ENCODE results near the gene SLC22A6.
"Not testable (repeated sequence)": the region's sequence is repeated elsewhere in the genome, so short reads cannot be mapped to it uniquely, and the experiment has no call there.

Gene SLC22A6

DNA sequence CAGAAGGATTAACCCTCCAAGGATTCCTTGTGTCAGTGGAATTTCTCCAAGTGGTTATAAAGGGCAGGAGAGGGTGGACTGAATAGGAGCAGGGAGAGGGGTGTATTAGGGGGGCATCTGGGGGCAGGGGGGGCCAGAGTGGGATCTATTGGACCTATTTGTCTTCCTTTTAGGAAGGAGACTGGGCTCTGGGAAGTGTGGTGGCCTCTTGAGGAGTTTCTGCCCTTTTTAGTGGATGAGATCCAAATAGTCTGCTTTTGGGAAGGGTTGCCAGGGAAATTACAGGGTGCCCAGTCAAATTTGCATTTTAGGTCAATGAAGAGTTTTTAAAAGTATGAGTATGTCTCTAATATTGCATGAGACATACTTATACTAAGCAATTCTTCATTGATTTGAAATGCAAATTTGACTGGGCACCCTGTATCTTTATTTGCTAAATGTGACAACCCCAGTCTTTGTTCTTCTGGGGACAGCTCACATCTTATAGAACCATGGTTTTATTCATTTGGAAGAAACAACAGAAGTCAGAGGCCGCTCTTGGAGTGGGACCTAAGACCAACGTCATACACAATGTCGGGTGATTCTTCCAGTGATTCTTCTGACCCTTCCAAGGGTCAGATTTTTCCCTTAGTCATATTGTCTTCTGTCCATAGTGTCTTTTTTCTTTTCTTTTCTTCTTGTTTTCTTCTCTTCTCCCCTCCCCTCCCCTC lies 429 bp upstream of the SLC22A6 start:
- DNase-seq = no peak

GRCh38 chr11:62983536-62984199 lies 1.1 kb downstream of the SLC22A6 start:
- DNase-seq = no peak

DNA sequence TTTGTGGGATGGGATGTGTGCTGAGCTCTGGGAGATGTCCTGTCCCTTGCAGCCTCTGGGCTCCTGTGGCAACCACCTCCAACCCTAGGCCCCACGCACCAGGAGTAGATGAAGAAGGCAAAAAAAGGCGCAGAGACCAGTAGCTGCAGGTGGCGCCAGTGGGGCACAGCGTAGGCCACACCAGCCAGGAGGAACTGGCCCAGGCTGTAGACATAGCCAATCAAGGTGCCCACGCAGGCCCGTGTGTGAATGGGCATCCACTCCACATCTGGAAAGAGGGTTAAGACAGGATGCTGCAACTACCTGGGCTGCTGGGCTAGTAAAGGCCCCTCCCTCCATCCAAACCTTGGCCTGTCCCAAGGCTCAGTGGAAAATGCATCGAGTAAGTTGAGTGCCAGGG lies 3.0 kb downstream of the SLC22A6 start:
- no peak for DNase-seq

DNA sequence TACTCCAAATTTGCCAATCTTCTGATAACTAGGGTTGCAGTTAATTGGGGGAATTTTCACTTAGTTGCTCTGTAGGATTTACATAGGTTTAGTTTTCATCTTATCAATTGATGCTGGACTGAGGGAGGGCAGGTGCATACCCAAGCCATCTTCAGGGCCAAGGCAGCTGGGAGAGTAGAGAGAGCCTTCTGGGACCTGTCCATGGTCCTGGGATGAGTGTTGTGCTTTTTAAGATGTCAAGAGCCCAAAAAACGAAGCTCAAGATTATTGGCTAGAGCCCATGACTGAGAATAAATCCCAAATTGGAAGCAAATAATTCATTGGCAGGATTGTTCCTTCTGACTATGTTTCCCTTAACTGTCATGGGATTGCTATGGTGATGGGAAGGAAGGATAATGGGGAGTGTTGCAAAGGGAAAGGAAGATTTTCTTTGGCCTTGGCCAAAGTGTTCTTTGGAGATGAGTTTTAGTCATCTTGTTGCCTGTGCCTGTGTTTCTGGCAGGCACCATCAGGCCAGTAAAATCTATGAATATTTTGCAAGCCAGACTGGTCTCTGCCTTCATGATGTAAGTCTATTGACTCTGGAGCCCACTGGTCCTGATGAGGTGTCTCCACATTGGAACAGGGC lies 4.5 kb downstream of the SLC22A6 start:
- no peak for DNase-seq

DNA sequence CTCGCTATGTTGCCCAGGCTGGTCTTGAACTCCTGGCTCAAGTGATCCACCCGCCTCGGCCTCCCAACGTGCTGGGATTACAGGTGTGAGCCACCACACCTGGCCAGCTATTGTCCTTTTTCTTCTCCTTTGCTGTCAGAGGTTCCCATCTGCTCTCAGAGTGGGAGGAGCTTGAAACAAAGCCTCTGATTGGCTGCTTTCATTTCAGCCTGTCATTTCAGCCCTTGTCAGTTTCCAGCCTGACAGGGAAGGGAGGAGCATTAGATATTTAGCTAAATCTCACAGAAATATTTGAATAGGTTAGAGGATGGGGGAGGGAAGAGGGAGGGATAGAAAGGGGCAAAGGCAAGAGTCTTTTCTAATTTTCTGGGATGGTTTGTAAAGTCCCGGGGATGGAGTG lies 8.7 kb downstream of the SLC22A6 start:
- DNase-seq = no peak

DNA sequence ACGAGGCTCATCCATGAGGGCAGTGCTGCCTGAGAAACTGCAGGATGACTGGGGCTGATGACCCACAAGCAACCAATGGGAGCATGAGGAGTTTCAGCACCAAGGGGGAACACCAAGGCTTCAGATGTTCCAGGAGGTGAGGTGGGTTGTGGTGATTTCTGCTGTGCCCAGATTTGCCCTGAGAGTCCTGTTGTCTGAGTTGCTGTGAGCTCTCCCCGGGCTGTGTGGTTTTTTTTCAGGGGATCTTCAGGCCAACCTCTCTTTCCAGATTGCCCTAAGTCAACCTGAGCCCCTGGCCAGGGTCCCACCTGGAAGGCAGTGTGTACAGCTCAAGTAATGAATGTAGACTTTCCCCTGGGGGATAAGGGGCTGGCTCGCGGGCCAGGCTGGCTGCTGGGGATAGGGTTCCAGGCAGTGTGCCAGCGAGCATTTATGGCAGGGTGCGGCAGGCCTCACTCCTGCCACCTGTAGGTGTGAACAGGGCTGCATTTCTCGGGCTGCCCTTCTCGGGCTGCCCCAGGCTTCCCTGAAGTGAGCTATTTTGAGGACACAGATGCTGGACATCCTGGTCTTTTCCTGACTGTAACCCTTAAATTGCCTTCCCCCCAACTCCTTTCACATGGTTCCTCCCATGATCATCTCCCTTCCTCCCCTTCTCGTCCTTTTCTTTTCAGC lies 9.8 kb downstream of the SLC22A6 start:
- DNase-seq = peak; percentile 72

DNA sequence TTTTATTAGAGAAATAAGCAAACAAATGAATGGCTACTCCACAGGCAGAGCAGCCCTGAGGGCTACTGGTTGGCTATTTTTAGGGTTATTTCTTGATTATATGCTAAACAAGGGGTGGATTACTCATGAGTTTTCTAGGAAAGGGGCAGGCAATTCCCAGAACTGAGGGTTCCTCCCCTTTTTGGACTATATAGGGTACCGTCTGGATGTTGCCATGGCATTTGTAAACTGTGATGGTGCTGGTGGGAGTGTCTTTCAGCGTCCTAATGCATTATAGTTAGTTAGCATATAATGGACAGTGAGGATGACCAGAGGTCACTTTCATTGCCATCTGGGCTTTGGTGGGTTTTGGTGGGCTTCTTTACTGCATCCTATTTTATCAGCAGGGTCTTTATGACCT lies 19.2 kb downstream of the SLC22A6 start:
- no peak for DNase-seq

DNA sequence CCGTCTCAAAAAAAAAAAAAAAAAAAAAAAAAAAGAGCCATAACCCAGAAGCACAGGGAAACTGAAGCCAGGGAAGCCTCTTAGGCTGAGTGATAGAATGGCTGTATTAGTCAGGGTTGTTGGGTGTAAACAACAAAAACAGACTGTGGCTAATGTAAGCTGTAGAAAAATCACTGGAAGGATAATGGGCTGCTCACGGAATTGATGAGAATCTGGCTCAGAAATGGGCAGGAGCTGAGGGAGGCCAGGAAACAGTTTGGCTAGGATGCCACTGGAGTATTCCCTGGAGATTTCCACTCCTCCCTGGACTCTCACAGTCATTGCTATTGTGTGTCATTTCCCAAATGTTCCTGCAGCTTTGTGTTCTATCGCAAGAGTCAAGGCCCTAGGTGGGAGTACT lies 22.4 kb downstream of the SLC22A6 start:
- DNase-seq = no peak

- DNase-seq = no peak
These were observed 23.7 kb downstream of the SLC22A6 start for GRCh38 chr11:62961017-62961570.

DNA sequence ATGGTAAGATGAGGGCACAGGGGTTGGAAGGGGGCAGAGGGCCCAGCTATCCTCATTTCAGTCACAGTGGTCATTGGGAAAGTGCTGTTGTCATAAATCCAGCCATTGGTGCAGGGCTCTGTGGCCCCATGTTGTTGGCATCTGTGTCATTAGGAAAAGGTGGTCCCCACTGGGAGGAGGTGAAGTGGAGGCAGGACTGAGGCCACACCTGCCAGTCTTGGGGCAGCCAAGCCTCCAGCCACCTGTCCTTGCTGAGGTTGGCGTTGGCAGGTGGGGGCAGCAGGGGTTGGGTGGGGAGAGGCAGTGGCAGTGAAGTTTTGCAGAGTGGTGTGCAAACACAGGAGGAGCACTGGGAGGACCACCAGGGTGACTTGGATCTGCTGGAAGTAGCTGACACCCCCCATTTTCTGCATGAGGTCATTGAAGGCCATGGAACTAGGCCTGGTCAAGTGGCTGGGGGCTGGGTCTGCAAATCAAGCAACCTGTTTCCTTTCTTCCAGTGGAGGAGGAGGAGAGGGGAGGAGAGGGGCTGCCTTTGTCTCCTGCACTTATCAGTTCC lies 25.3 kb downstream of the SLC22A6 start:
- DNase-seq = no peak

DNA sequence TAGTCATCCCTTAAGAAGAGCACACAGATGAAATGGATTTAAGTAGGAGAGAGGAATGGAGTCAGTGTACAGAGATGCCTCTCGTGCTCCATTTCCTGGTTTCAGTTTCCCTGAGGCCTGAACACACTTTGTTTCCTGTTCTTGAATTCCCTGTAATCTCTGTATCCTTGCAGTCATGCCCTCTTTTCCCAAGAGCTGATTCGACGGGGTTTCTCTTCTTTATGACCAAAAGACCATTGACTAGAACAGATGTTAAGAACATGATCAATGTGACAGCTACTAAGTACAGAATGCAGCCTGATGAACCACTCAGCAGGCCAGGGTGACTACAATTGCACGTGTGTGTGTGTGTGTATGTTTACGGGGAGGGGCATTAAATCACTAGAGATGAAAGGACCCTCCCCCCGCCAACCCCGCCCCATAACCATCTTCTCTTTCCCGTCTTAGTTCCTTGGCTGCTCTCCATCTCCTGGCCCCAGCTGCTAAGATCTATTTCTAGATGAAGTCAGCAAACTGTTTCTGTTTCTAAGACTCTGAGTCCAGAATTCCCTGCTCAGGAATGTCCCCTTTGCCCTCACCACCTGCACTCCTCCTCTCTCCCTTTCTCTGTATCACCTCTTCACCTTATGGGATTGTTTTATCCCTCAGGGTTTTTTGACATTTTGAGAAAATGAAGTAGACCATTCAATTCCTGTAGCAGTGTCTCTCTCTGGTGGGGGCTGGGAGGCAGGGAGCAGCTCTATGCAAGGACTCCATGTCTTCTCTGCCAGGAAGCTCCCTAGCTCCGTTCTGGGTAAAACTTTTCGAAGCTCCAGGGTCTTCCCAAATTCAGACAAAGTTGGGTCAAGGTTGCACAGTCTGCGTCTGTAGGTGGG lies 26.0 kb downstream of the SLC22A6 start:
- no peak for DNase-seq

DNA sequence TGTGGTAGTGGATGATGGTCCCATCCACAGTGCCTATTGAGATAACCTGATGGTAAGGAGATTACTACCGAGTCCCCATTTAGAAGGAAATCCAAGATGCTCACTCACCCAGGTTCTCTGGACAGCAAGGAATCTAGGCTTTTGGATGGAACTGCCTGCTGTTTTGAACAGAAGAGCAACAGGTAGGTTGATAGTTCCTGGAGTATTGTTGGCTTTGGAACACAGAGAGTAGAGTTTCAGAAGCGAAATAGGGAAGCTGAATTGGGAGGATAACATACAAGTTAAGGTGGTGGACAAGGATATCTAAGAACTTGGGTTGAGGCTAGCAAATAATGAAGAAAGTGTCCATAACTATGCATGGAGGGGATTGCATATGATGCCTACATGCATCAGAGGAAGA lies 27.6 kb downstream of the SLC22A6 start:
- DNase-seq = no peak

DNA sequence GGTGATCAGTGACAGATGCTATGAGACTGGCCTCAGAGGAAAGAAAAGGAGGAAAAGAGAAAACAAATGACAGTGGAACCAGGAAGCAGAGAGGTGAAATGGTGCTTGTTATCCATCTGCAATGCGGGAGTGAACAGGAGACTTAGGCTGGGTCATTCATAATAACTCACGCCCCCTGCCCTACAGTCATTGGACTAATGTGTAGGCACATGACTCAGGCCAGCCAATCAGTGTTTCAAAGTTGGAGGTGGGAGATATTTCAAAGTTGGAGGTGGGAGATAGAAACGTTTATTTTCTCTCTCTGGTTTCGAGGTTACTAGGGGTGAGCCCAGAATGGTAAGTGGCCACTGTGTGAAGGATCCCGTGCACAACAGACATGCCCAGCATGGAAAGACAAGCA lies 30.3 kb downstream of the SLC22A6 start:
- no peak for DNase-seq

- DNase-seq = no peak
These were observed 31.0 kb downstream of the SLC22A6 start for GRCh38 chr11:62953811-62954210.

DNA sequence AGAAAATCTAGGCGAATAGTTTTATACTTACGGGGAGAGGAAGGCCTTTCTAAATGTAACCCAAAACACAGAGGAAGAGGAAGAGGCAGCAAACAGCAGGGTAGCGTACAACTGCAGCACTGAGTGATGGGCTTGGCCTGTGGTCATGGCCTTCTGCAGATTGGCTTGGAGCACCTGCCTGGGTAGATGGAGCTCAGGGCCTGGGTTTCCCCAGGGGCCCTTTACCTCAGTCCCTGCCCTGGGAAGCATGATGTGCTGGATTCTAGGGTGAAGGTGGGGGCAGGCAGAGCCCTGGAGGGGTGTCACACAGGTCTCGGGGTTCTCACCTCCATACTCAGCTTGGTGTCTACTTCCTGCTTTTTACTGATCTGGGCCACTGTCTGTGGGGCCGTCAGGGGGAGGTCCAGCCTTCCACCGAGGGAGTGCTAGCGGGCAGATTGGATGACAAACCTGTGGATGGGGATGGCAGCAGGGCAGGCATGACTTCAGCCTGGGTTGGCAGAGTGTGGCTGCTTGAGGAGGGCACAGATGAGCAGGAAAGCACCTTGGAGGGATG lies 35.9 kb downstream of the SLC22A6 start:
- DNase-seq = no peak

- DNase-seq = not testable (repeated sequence)
These were observed 39.2 kb downstream of the SLC22A6 start for GRCh38 chr11:62945538-62945937.

- not testable (repeated sequence) for DNase-seq
These were observed 47.2 kb downstream of the SLC22A6 start for GRCh38 chr11:62937528-62937927.

DNA sequence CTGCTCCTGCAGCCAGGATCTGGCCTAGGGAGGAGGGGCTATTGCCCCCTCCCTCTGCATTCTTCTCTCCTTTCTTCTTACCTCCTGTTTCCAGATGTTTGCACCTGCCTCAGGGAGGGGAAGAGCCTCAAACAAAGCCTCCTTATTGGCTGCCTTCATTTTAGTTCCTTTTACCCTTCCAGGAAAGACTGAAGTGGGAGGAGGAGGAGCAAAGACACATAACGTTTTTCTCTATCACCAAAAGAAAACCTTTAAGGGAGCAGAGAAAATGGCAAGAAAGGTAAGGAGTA lies 50.3 kb downstream of the SLC22A6 start:
- no peak for DNase-seq

GRCh38 chr11:62933750-62934495 lies 50.8 kb downstream of the SLC22A6 start:
- DNase-seq = no peak

GRCh38 chr11:62933285-62933684 lies 51.5 kb downstream of the SLC22A6 start:
- no peak for DNase-seq
